HCT116 (cell line): ENCODE results near the gene RGS18.

ENCODE experiments used
- FOSL1 ChIP-seq: IDR thresholded peaks from 2 replicates; pipeline ENCODE4 v1.6.1; 2012; ENCODE audit warnings: low read depth
- TCF7L2 ChIP-seq: IDR thresholded peaks from 2 replicates; pipeline ENCODE4 v1.7.0; 2011; ENCODE audit warnings: borderline replicate concordance, inconsistent platforms; ENCODE audit not compliant: insufficient read depth, insufficient read length; ENCODE audit errors: extremely low read depth
- TF ChIP-seq, protein P1 (sequence below), 3 experiments: fragments of 200-600 bp in 1 of 3; sonication (generic) in 1 of 3; IDR thresholded peaks in 2 of 3; conservative IDR thresholded peaks in 1 of 3; 2 replicates each; pipeline ENCODE4 v1.5.1; 2012 to 2017; ENCODE audit warnings: low read depth in 2 of 3, low read length in 2 of 3, antibody characterized with exemption in 1 of 3, borderline replicate concordance in 1 of 3, control low read depth in 1 of 3, mild to moderate bottlenecking in 1 of 3, mixed read lengths in 1 of 3, mixed run types in 1 of 3, moderate library complexity in 1 of 3; ENCODE audit not compliant: insufficient read depth in 1 of 3

DNA sequence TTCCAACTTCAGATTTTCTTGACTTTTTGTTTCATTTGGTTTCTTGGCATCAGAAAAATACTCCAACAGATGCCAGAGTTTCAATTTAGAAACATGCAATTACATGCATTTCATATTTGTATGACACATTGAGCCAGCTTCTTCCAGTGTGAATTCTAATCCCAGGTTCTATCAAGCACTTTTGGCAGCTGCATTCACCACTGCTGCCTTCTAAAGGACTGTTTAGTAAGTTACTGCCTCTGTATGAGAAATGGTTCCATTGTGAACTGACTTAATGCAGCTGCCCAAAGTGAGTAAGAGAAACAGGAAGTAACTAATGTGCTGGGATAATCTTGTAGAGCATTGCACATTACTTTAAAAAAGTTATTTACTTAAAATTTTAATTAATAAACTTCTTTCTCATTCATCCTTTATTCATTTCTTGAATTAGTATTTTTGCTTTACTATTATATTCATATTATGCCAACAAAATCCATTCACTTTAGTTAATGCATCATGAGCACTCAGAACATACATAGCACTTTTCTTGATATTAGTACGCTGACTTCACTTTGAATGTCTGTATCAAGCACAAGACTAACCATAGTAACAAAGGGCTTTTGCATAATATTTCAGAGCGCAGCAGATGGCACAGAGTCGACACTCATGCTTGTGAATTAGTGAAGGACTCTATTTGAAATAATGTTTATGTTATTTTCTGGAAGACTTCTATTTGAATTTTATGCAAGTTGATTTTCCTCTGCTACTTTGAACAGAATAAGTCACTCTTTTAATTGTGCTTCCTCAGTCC is 9.8 kb downstream of the RGS18 start:
- TF ChIP-seq, protein P1, sequence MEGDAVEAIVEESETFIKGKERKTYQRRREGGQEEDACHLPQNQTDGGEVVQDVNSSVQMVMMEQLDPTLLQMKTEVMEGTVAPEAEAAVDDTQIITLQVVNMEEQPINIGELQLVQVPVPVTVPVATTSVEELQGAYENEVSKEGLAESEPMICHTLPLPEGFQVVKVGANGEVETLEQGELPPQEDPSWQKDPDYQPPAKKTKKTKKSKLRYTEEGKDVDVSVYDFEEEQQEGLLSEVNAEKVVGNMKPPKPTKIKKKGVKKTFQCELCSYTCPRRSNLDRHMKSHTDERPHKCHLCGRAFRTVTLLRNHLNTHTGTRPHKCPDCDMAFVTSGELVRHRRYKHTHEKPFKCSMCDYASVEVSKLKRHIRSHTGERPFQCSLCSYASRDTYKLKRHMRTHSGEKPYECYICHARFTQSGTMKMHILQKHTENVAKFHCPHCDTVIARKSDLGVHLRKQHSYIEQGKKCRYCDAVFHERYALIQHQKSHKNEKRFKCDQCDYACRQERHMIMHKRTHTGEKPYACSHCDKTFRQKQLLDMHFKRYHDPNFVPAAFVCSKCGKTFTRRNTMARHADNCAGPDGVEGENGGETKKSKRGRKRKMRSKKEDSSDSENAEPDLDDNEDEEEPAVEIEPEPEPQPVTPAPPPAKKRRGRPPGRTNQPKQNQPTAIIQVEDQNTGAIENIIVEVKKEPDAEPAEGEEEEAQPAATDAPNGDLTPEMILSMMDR (IDR thresholded peaks at IDR 0.05 in 2 of 3, conservative IDR thresholded peaks at IDR 0.05 in 1 of 3; ENCODE audit: borderline replicate concordance in 1 of 3, insufficient read depth in 1 of 3, low read depth in 2 of 3, low read length in 2 of 3) = no peak
- TF ChIP-seq FOSL1 = no peak
- TF ChIP-seq TCF7L2 = no peak
